H1 (cell line): ENCODE results near the gene DEK. TPM values are rescaled to one million over a fixed set of nuclear protein-coding genes. Genes with fewer than 3 reads are reported as not detected.

ENCODE experiments used
- CTCF ChIA-PET: fragments of 300-600 bp; sonication (Branson Sonifier 250); formaldehyde crosslinking; loops from one replicate; lab custom pipeline; 2021; ENCODE audit not compliant: partially characterized antibody; lab: Charles Lee
- POLR2A ChIA-PET: fragments of 300-600 bp; sonication (Branson Sonifier 250); formaldehyde crosslinking; loops from one replicate; lab custom pipeline; 2021; ENCODE audit warnings: inconsistent platforms; ENCODE audit not compliant: partially characterized antibody; lab: Charles Lee
- DNase-seq, 2 experiments: peaks; one replicate each; pipeline versions ENCODE4 v3.0.0 to v3.0.0-alpha.2; 2010 to 2022; ENCODE audit warnings: low spot score in 2 of 2, low read depth in 1 of 2, mixed read lengths in 1 of 2
- FAIRE-seq: peaks from 2 replicates; lab custom pipeline; 2011; peaks lifted over from hg19 to GRCh38; lab: Jason Lieb, UNC
- H2AFZ ChIP-seq: 2 replicates; pipeline ENCODE4 v1.8.1; 2012; ENCODE audit warnings: low read length, inconsistent platforms
- H2AK5ac ChIP-seq: 2 replicates; pipeline ENCODE4 v1.6.1; 2013; ENCODE audit warnings: low read depth, low read length
- H2BK120ac ChIP-seq: replicated peaks from 2 replicates; pipeline ENCODE3; 2013; ENCODE audit warnings: low read depth, low read length, inconsistent platforms
- H2BK12ac ChIP-seq: 2 replicates; pipeline ENCODE4 v1.6.1; 2013; ENCODE audit warnings: low read depth, low read length
- H2BK15ac ChIP-seq: 2 replicates; pipeline ENCODE4 v1.6.1; 2013; ENCODE audit warnings: low read length
- H2BK20ac ChIP-seq: 2 replicates; pipeline ENCODE4 v1.6.1; 2013; ENCODE audit warnings: low read length
- H2BK5ac ChIP-seq: 2 replicates; pipeline ENCODE4 v1.6.1; 2013; ENCODE audit warnings: low read depth, low read length
- H3K14ac ChIP-seq: 2 replicates; pipeline ENCODE4 v1.6.1; 2013; ENCODE audit warnings: inconsistent platforms; ENCODE audit not compliant: insufficient read length
- H3K18ac ChIP-seq: 2 replicates; pipeline ENCODE4 v1.6.1; 2013; ENCODE audit warnings: low read length; ENCODE audit errors: extremely low read depth
- H3K23ac ChIP-seq: 2 replicates; pipeline ENCODE4 v1.6.1; 2013; ENCODE audit warnings: inconsistent platforms; ENCODE audit not compliant: insufficient read length
- H3K23me2 ChIP-seq: 2 replicates; pipeline ENCODE4 v1.6.1; 2013; ENCODE audit warnings: low read depth, low read length
- H3K27ac ChIP-seq: 2 replicates; pipeline ENCODE4 v1.6.1; 2011; ENCODE audit warnings: low read depth, low read length, inconsistent platforms
- H3K27me3 ChIP-seq, 4 experiments: replicated peaks in 1 of 4; 1 replicate in 1 of 4; 2 replicates in 3 of 4; pipeline versions ENCODE4 v1.6.1 to v1.8.1; 2011 to 2013; ENCODE audit warnings: low read length in 3 of 4, mild to moderate bottlenecking in 3 of 4, inconsistent platforms in 2 of 4, mixed read lengths in 2 of 4, moderate library complexity in 1 of 4; ENCODE audit not compliant: control insufficient read depth in 3 of 4, insufficient read depth in 3 of 4; ENCODE audit errors: extremely low read depth in 1 of 4
- H3K36me3 ChIP-seq, 4 experiments: 2 replicates each; pipeline versions ENCODE4 v1.6.1 to v1.8.1; 2011 to 2013; ENCODE audit warnings: mild to moderate bottlenecking in 4 of 4, low read length in 3 of 4, moderate library complexity in 2 of 4, control low read depth in 1 of 4, inconsistent platforms in 1 of 4; ENCODE audit not compliant: insufficient read depth in 4 of 4, control insufficient read depth in 2 of 4
- H3K4ac ChIP-seq: replicated peaks from 2 replicates; pipeline ENCODE3; 2013; ENCODE audit warnings: low read length, low read depth, mixed read lengths, inconsistent platforms; ENCODE audit not compliant: insufficient read length
- H3K4me1 ChIP-seq, 4 experiments: replicated peaks in 1 of 4; 1 replicate in 1 of 4; 2 replicates in 3 of 4; pipeline versions ENCODE4 v1.6.1 to v1.8.1; 2011 to 2013; ENCODE audit warnings: low read length in 3 of 4, inconsistent platforms in 2 of 4, mixed read lengths in 1 of 4; ENCODE audit not compliant: insufficient read depth in 4 of 4, control insufficient read depth in 3 of 4
- H3K4me2 ChIP-seq, 2 experiments: 2 replicates each; pipeline versions ENCODE4 v1.6.1 to v1.8.1; 2011 to 2013; ENCODE audit warnings: low read depth in 2 of 2, low read length in 2 of 2, control low read depth in 1 of 2, inconsistent platforms in 1 of 2, mild to moderate bottlenecking in 1 of 2; ENCODE audit not compliant: insufficient read depth in 1 of 2
- H3K4me3 ChIP-seq, 4 experiments: fragments of 200-600, 300-600 bp in 1 of 4; sonication (generic), shearing (Covaris generic), sonication (Bioruptor Twin) in 1 of 4; 2 replicates each; pipeline versions ENCODE4 v1.5.1 to v1.8.1; 2011 to 2016; ENCODE audit warnings: low read length in 4 of 4, low read depth in 3 of 4, control low read depth in 2 of 4, inconsistent platforms in 2 of 4, mild to moderate bottlenecking in 2 of 4, mixed read lengths in 1 of 4, moderate library complexity in 1 of 4; ENCODE audit not compliant: insufficient read depth in 2 of 4; ENCODE audit errors: extremely low read depth in 1 of 4
- H3K56ac ChIP-seq: replicated peaks from 2 replicates; pipeline ENCODE3; 2013; ENCODE audit warnings: low read depth, mild to moderate bottlenecking, mixed read lengths, low read length, inconsistent platforms; ENCODE audit not compliant: insufficient read length
- H3K79me1 ChIP-seq: 2 replicates; pipeline ENCODE4 v1.6.1; 2013; ENCODE audit warnings: low read depth, low read length, control low read depth
- H3K79me2 ChIP-seq, 2 experiments: 2 replicates each; pipeline versions ENCODE4 v1.6.1 to v1.8.1; 2012 to 2013; ENCODE audit warnings: low read length in 2 of 2, mild to moderate bottlenecking in 2 of 2, inconsistent platforms in 1 of 2; ENCODE audit not compliant: insufficient read depth in 2 of 2, control insufficient read depth in 1 of 2
- H3K9ac ChIP-seq, 4 experiments: replicated peaks in 1 of 4; 1 replicate in 1 of 4; 2 replicates in 3 of 4; pipeline versions ENCODE4 v1.6.1 to v1.8.1; 2011 to 2013; ENCODE audit warnings: low read depth in 3 of 4, low read length in 3 of 4, control low read depth in 2 of 4, mild to moderate bottlenecking in 2 of 4, moderate library complexity in 2 of 4, inconsistent platforms in 1 of 4; ENCODE audit errors: extremely low read depth in 1 of 4
- H3K9me3 ChIP-seq, 2 experiments: 2 replicates each; pipeline versions ENCODE4 v1.6.1 to v1.8.1; 2012 to 2013; ENCODE audit warnings: mild to moderate bottlenecking in 2 of 2, moderate library complexity in 2 of 2, control low read depth in 1 of 2, inconsistent platforms in 1 of 2, low read depth in 1 of 2, low read length in 1 of 2, mixed read lengths in 1 of 2; ENCODE audit not compliant: insufficient read depth in 2 of 2
- H4K20me1 ChIP-seq, 2 experiments: replicated peaks in 1 of 2; 2 replicates each; pipeline versions ENCODE3 to v1.8.1; 2011 to 2013; ENCODE audit warnings: inconsistent platforms in 2 of 2, low read length in 2 of 2, mild to moderate bottlenecking in 1 of 2; ENCODE audit not compliant: insufficient read depth in 2 of 2, control insufficient read depth in 1 of 2
- H4K5ac ChIP-seq: 2 replicates; pipeline ENCODE4 v1.6.1; 2013; ENCODE audit warnings: low read length, low read depth, mixed read lengths, inconsistent platforms; ENCODE audit not compliant: insufficient read length
- H4K8ac ChIP-seq: 2 replicates; pipeline ENCODE4 v1.8.0; 2013; ENCODE audit warnings: mild to moderate bottlenecking, moderate library complexity, low read length, inconsistent platforms; ENCODE audit not compliant: insufficient read depth; ENCODE audit errors: extremely low read depth
- H4K91ac ChIP-seq: replicated peaks from 2 replicates; pipeline ENCODE3; 2013; ENCODE audit warnings: low read length, mixed read lengths, inconsistent platforms; ENCODE audit not compliant: insufficient read length
- BCL11A ChIP-seq, 2 experiments: IDR thresholded peaks; one replicate each; pipeline ENCODE4 v1.6.1; 2011; ENCODE audit warnings: low read depth in 2 of 2, low read length in 2 of 2, mild to moderate bottlenecking in 2 of 2
- BRCA1 ChIP-seq: IDR thresholded peaks from 2 replicates; pipeline ENCODE4 v1.6.1; 2012; ENCODE audit warnings: low read depth, low read length, improper control_type of control experiment
- CTBP2 ChIP-seq: IDR thresholded peaks from 2 replicates; pipeline ENCODE4 v1.7.0; 2011; ENCODE audit warnings: borderline replicate concordance, mild to moderate bottlenecking, moderate library complexity, mixed read lengths, low read length; ENCODE audit not compliant: insufficient read depth, insufficient read length
- EGR1 ChIP-seq: IDR thresholded peaks from 2 replicates; pipeline ENCODE4 v1.6.1; 2011; ENCODE audit warnings: low read depth, low read length, borderline replicate concordance
- FOSL1 ChIP-seq: IDR thresholded peaks from 2 replicates; pipeline ENCODE4 v1.6.1; 2011; ENCODE audit warnings: mild to moderate bottlenecking, low read depth, low read length, moderate library complexity; ENCODE audit not compliant: insufficient read depth
- GABPA ChIP-seq: IDR thresholded peaks from 2 replicates; pipeline ENCODE4 v1.6.1; 2011; ENCODE audit warnings: mild to moderate bottlenecking, low read length, moderate library complexity, borderline replicate concordance; ENCODE audit not compliant: insufficient read depth
- KDM5A ChIP-seq: fragments of 200-600 bp; IDR thresholded peaks from 2 replicates; pipeline ENCODE4 v1.7.1; 2012; ENCODE audit warnings: mild to moderate bottlenecking, low read length, inconsistent platforms, mixed read lengths
- MAX ChIP-seq: IDR thresholded peaks from 2 replicates; pipeline ENCODE4 v1.6.1; 2012; ENCODE audit warnings: inconsistent platforms
- PHF8 ChIP-seq: fragments of 200-600 bp; sonication (generic); conservative IDR thresholded peaks from 2 replicates; pipeline ENCODE4 v1.7.1; 2012; ENCODE audit warnings: low read depth, mild to moderate bottlenecking, inconsistent platforms, low read length, moderate library complexity
- RNF2 ChIP-seq: fragments of 200-900, 300-1000 bp; sonication (generic); IDR thresholded peaks from 2 replicates; pipeline ENCODE4 v1.7.1; 2016; ENCODE audit warnings: borderline replicate concordance, low read depth, mild to moderate bottlenecking, antibody characterized with exemption, low read length; ENCODE audit not compliant: poor library complexity, severe bottlenecking; ENCODE audit errors: missing control alignments
- RXRA ChIP-seq: IDR thresholded peaks from 2 replicates; pipeline ENCODE4 v1.6.1; 2011; ENCODE audit warnings: low read depth, mild to moderate bottlenecking, low read length, moderate library complexity; ENCODE audit not compliant: insufficient read depth
- TEAD4 ChIP-seq: IDR thresholded peaks from 2 replicates; pipeline ENCODE4 v1.6.1; 2012; ENCODE audit warnings: low read depth, low read length, inconsistent platforms, mixed read lengths
- WGBS, 2 experiments: shearing (Covaris generic) in 1 of 2; methylation state at CpG; one replicate each; pipeline versions ENCODE4 v1.1.6 to v1.1.7; 2013 to 2015; ENCODE audit warnings: low lambda C conversion rate in 2 of 2, mixed read lengths in 2 of 2, inconsistent platforms in 1 of 2, low coverage in 1 of 2, missing lambda C conversion rate in 1 of 2; ENCODE audit not compliant: insufficient replicate concordance in 2 of 2, insufficient coverage in 1 of 2, insufficient read length in 1 of 2; ENCODE audit errors: extremely low coverage in 1 of 2, missing lambda C conversion rate in 1 of 2; 5-methylcytosine and 5-hydroxymethylcytosine counted together
- polyA plus RNA-seq, 7 experiments: library from polyadenylated mRNA; depleted of rRNA in 3 of 7; stranded (reverse) in 5 of 7; unstranded in 2 of 7; fragments of >200 nt in 5 of 7; fragments of 200-250 nt in 2 of 7; gene quantifications; 1 replicate in 5 of 7; 2 replicates in 1 of 7; 4 replicates in 1 of 7; pipeline versions ENCODE4 v1.2.1 to v1.2.3, GENCODE V29; 2011 to 2013; ENCODE audit warnings: missing spikeins in 2 of 7, mixed read lengths in 2 of 7
- total RNA-seq: library from RNA; stranded (reverse); fragmentation: NEBNext Ultra II Directional; extraction: Animal tissue kit (Norgen Biotek cat#: 25700); gene quantifications from 2 replicates; pipeline ENCODE4 v1.2.1, GENCODE V29; 2021

Gene DEK
- total and polyA plus RNA-seq, 2 of the 8 experiments (the other 6 are each of a cell fraction or from before 2014, with no cell fraction given) = 40.0 to 228 TPM

- Histone ChIP-seq H2BK5ac (peak overlapping the region; percentile 44; the same call in 1 of the 2 replicates), H3K14ac (no peak overlapping the region), H3K27ac (peak overlapping the region; percentile 70; the same call in 1 of the 2 replicates), H2BK20ac (peak overlapping the region; percentile 24; the same call in 1 of the 2 replicates), H3K9ac (peak overlapping the region in 3 of 4 experiments; percentile 75 to 85 (median 79); a peak in 6 of 7 replicates), H4K91ac (peak overlapping the region; percentile 72), H2BK15ac (no peak overlapping the region), H3K56ac (no peak overlapping the region), H2BK12ac (peak overlapping the region; percentile 87)
- POLR2A ChIA-PET = interaction anchor here (0.7 to 2.2 kb wide), 19 partner anchors 10 to 1838 kb away, joined by 3 to 11 read pairs (median 4); partner anchors contain the start of gene RNF144B
- TF ChIP-seq TEAD4 (no peak), FOSL1 (no peak), EGR1 (no peak), BRCA1 (no peak), KDM5A (no peak), RNF2 (no peak), MAX (no peak), PHF8 (no peak), RXRA (no peak), BCL11A (IDR thresholded peaks at IDR 0.05; ENCODE audit: low read depth in 2 of 2, low read length in 2 of 2) (no peak), GABPA (no peak), CTBP2 (no peak)
- TF ChIP-seq, all 59 proteins: peak for 0
- H3K4ac ChIP-seq = peak overlapping the region; percentile 39
- peaks cover 13% of the 10 kb centered on the region for H3K23me2 ChIP-seq
- H3K36me3 ChIP-seq = peaks cover 0 to 26% (median 1%) of the 10 kb centered on the region in 4 experiments; a peak in 2 of 8 replicates
- peak overlapping the region; percentile 85; the same call in 1 of the 2 replicates for H3K18ac ChIP-seq
- peaks cover 5 to 22% (median 10%) of the 10 kb centered on the region in 4 experiments for H3K4me1 ChIP-seq
- H3K23ac ChIP-seq = no peak overlapping the region
- CTCF ChIA-PET = interaction anchor here (0.6 to 2.3 kb wide), 8 partner anchors 8 to 238 kb away, joined by 3 to 12 read pairs (median 5); partner anchors contain the start of gene NHLRC1
- peaks cover 39 to 44% of the 10 kb centered on the region in 2 experiments for H3K79me2 ChIP-seq
- WGBS, 2 experiments = 5% methylated on average over 11 of the region's 11 CpGs; no CpG with 5 or more reads in 1 of the 2 experiments
- FAIRE-seq (no peak), DNase-seq (no peak)
- H3K4me2 ChIP-seq = peak overlapping the region; percentile 67 to 81
- H4K20me1 ChIP-seq = peaks cover 9 to 10% of the 10 kb centered on the region in 2 experiments
- no peaks in the 10 kb centered on the region; a peak in 1 of 7 replicates for H3K27me3 ChIP-seq
- no peaks in the 10 kb centered on the region for H3K9me3 ChIP-seq
- H2AFZ ChIP-seq = no peak overlapping the region
- H4K8ac ChIP-seq = peak overlapping the region; percentile 82
- no peaks in the 10 kb centered on the region; the same call in 1 of the 2 replicates for H3K79me1 ChIP-seq
- no peak overlapping the region for H2AK5ac ChIP-seq
- peak overlapping the region; percentile 61 for H2BK120ac ChIP-seq
- peak overlapping the region; percentile 88 to 98 (median 95) for H3K4me3 ChIP-seq
- H4K5ac ChIP-seq = peak overlapping the region; percentile 42
Measured at GRCh38 chr6:18264923-18265377, 620 bp upstream of the DEK start.
